Neural progenitor cell (in vitro differentiated cells): ENCODE measurements around the gene FAM117B. TPM values are rescaled to one million over a fixed set of nuclear protein-coding genes. Genes with fewer than 3 reads are reported as not detected.

Source experiments
- DNase-seq: peaks from one replicate; pipeline ENCODE4 v3.0.0-alpha.2; 2016; ENCODE audit warnings: low spot score
- H2AFZ ChIP-seq: fragments of 200-600 bp; sonication (generic); replicated peaks from 2 replicates; pipeline ENCODE4 v1.6.1; 2016; ENCODE audit warnings: antibody characterized with exemption
- H3F3A ChIP-seq: fragments of 200-600 bp; sonication (generic); 2 replicates; pipeline ENCODE4 v1.6.1; 2016; ENCODE audit warnings: antibody characterized with exemption, low read depth
- H3K27ac ChIP-seq: fragments of 200-600 bp; sonication (generic); 2 replicates; pipeline ENCODE4 v1.5.1; 2016; ENCODE audit warnings: mild to moderate bottlenecking
- H3K27me3 ChIP-seq: fragments of 200-600 bp; sonication (generic); 2 replicates; pipeline ENCODE4 v1.6.1; 2016; ENCODE audit warnings: mild to moderate bottlenecking, moderate library complexity
- H3K36me3 ChIP-seq: fragments of 200-600 bp; sonication (generic); 2 replicates; pipeline ENCODE4 v1.5.1; 2016
- H3K4me1 ChIP-seq: fragments of 200-600 bp; sonication (generic); 2 replicates; pipeline ENCODE4 v1.6.1; 2016; ENCODE audit warnings: mixed run types
- H3K4me2 ChIP-seq: fragments of 200-600 bp; sonication (generic); 2 replicates; pipeline ENCODE4 v1.6.1; 2016
- H3K4me3 ChIP-seq: fragments of 200-600 bp; sonication (generic); 2 replicates; pipeline ENCODE4 v1.5.1; 2016
- H3K79me2 ChIP-seq: fragments of 200-600 bp; sonication (generic); 2 replicates; pipeline ENCODE4 v1.6.1; 2016; ENCODE audit warnings: low read depth
- H3K9ac ChIP-seq: fragments of 200-600 bp; sonication (generic); 2 replicates; pipeline ENCODE4 v1.6.1; 2016
- H3K9me3 ChIP-seq: fragments of 200-600 bp; sonication (generic); 2 replicates; pipeline ENCODE4 v1.5.1; 2016; ENCODE audit warnings: low read depth
- H4K20me1 ChIP-seq: fragments of 200-600 bp; sonication (generic); 2 replicates; pipeline ENCODE4 v1.6.1; 2016; ENCODE audit warnings: low read depth
- H3K27ac Mint-ChIP-seq: 3 replicates; pipeline ENCODE4 v1.8.0; 2021; ENCODE audit warnings: mixed read lengths
- H3K27me3 Mint-ChIP-seq: 2 replicates; pipeline ENCODE4 v1.8.0; 2022; ENCODE audit warnings: low read depth, mild to moderate bottlenecking, inconsistent platforms, moderate library complexity, mixed read lengths; ENCODE audit not compliant: insufficient read depth
- H3K36me3 Mint-ChIP-seq: 3 replicates; pipeline ENCODE4 v1.8.0; 2021; ENCODE audit warnings: mixed read lengths
- H3K4me1 Mint-ChIP-seq: 3 replicates; pipeline ENCODE4 v1.8.0; 2021; ENCODE audit warnings: mixed read lengths
- H3K4me3 Mint-ChIP-seq: 3 replicates; pipeline ENCODE4 v1.8.0; 2021; ENCODE audit warnings: mild to moderate bottlenecking, moderate library complexity, mixed read lengths
- H3K9me3 Mint-ChIP-seq: 3 replicates; pipeline ENCODE4 v1.8.0; 2020; ENCODE audit warnings: mixed read lengths
- EZH2 ChIP-seq: fragments of 200-600 bp; sonication (generic); IDR thresholded peaks from 2 replicates; pipeline ENCODE4 v1.6.1; 2017; ENCODE audit warnings: antibody characterized with exemption, mild to moderate bottlenecking, moderate library complexity
- EZH2phosphoT487 ChIP-seq: fragments of 200-600 bp; sonication (generic); IDR thresholded peaks from 2 replicates; pipeline ENCODE4 v1.6.1; 2017; ENCODE audit warnings: antibody characterized with exemption
- total RNA-seq: library from RNA; depleted of rRNA; stranded (reverse); fragments of >200 nt; gene quantifications from 2 replicates; pipeline ENCODE4 v1.2.3, GENCODE V29; 2015; ENCODE audit warnings: low replicate concordance
- TF ChIP-seq, protein P1 (sequence below): fragments of 200-600 bp; sonication (generic); IDR thresholded peaks from 2 replicates; pipeline ENCODE4 v1.5.1; 2017; ENCODE audit warnings: antibody characterized with exemption, mild to moderate bottlenecking

The FAM117B gene
- total RNA-seq, 1 donor from 2014 or later = 17.5 TPM

DNA sequence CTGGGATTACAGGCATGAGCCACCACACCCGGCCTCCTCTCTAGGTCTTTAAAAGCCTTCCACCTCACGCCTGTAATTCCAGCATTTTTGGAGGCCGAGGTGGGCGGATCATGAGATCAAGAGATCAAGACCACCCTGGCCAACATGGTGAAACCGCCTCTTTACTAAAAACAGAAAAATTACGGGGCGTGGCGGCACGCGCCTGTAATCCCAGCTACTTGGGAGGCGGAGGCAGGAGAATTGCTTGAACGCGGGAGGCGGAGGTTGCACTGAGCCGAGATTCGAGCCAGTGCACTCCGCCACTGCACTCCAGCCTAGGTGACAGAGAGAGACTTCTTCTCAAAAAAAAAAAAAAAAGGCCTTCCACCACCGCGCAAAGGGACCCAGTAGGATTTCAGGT is 1.3 kb upstream of the FAM117B start:
- Histone ChIP-seq H3K4me3 (no peak overlapping the region), H3K27me3 (no peaks in the 10 kb centered on the region), H3K4me1 (peaks cover 11% of the 10 kb centered on the region), H2AFZ (no peak overlapping the region), H3K79me2 (peaks cover 41% of the 10 kb centered on the region), H4K20me1 (peaks cover 26% of the 10 kb centered on the region), H3K9me3 (no peaks in the 10 kb centered on the region), H3K27ac (no peak overlapping the region), H3K36me3 (no peaks in the 10 kb centered on the region), H3F3A (no peaks in the 10 kb centered on the region), H3K9ac (no peak overlapping the region), H3K4me2 (no peak overlapping the region)
- Mint-ChIP-seq H3K9me3 (peaks cover 7% of the 10 kb centered on the region), H3K27me3 (peaks cover 6% of the 10 kb centered on the region), H3K4me1 (peaks cover 22% of the 10 kb centered on the region), H3K4me3 (peak overlapping the region; percentile 97), H3K27ac (no peak overlapping the region), H3K36me3 (peaks cover 14% of the 10 kb centered on the region)
- TF ChIP-seq EZH2phosphoT487 = no peak
- TF ChIP-seq EZH2 = no peak
- TF ChIP-seq, protein P1, sequence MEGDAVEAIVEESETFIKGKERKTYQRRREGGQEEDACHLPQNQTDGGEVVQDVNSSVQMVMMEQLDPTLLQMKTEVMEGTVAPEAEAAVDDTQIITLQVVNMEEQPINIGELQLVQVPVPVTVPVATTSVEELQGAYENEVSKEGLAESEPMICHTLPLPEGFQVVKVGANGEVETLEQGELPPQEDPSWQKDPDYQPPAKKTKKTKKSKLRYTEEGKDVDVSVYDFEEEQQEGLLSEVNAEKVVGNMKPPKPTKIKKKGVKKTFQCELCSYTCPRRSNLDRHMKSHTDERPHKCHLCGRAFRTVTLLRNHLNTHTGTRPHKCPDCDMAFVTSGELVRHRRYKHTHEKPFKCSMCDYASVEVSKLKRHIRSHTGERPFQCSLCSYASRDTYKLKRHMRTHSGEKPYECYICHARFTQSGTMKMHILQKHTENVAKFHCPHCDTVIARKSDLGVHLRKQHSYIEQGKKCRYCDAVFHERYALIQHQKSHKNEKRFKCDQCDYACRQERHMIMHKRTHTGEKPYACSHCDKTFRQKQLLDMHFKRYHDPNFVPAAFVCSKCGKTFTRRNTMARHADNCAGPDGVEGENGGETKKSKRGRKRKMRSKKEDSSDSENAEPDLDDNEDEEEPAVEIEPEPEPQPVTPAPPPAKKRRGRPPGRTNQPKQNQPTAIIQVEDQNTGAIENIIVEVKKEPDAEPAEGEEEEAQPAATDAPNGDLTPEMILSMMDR = no peak
- no peak for DNase-seq

DNA sequence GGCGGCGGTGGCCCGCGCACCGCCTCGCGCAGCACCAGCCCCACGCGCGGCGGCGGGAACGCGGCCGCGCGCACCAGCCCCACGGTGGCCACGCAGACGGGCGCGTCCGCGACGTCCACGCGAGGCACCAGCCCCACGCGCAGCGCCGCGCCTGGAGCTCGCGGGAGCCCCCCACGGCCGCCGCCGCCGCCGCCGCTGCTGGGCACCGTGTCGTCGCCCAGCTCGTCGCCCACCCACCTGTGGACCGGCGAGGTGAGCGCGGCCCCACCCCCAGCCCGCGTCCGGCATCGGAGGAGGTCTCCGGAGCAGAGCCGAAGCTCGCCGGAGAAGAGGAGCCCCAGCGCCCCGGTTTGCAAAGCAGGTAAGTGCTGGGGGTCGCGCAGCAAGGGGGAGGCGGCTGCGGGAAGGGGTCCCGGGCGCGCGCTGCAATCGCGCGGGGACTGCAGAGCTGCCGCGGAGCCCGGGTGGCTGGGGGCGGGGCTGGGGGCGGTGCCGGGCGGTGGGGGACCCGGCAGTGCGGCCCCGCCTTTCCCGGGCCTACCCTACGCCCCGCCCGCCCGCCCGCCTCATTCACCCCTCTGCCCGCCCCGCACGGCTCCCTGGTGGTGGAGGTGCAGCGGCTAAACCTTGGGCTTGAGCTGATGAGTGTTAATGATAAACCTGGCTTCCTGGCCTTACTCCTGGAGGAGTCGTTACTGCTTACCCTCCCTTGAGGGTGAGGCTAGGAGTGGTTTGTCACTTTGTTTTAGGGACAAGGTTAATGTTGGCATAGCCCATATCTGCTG is 851 bp downstream of the FAM117B start:
- Histone ChIP-seq H3K79me2 (peaks cover 62% of the 10 kb centered on the region), H3K9me3 (no peaks in the 10 kb centered on the region), H3F3A (no peaks in the 10 kb centered on the region), H3K27me3 (no peaks in the 10 kb centered on the region), H3K4me2 (peak overlapping the region; percentile 88), H4K20me1 (peaks cover 46% of the 10 kb centered on the region), H2AFZ (peak overlapping the region; percentile 89), H3K4me3 (peak overlapping the region; percentile 88), H3K4me1 (peaks cover 11% of the 10 kb centered on the region), H3K36me3 (no peaks in the 10 kb centered on the region), H3K9ac (peak overlapping the region; percentile 56), H3K27ac (no peak overlapping the region)
- DNase-seq = peak; percentile 88
- Mint-ChIP-seq H3K9me3 (peaks cover 11% of the 10 kb centered on the region), H3K27me3 (peaks cover 6% of the 10 kb centered on the region), H3K4me1 (peaks cover 22% of the 10 kb centered on the region), H3K27ac (peak overlapping the region; percentile 82), H3K36me3 (peaks cover 26% of the 10 kb centered on the region), H3K4me3 (peak overlapping the region; percentile 97)
- TF ChIP-seq EZH2 = no peak
- TF ChIP-seq, protein P1 = no peak
- no peak for TF ChIP-seq EZH2phosphoT487

DNA sequence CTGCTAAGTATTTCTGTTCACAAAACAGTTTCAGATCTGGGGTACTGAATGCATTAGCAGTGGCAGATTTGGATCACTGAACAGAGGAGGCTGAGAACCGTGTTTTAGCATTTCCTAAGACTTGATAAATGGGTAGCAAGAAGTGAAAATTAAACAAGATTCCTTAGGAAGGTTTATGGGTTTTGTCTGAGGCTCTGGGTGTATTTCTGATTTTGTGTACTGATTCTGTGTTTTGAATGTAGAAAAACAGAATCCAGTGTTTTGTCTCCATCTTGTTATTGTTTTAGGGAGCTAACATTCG is 1.4 kb downstream of the FAM117B start:
- Histone ChIP-seq H3K4me3 (peak overlapping the region; percentile 88), H3K79me2 (peaks cover 68% of the 10 kb centered on the region), H3F3A (no peaks in the 10 kb centered on the region), H4K20me1 (peaks cover 52% of the 10 kb centered on the region), H3K27ac (no peak overlapping the region), H3K4me1 (peaks cover 11% of the 10 kb centered on the region), H2AFZ (no peak overlapping the region), H3K36me3 (no peaks in the 10 kb centered on the region), H3K27me3 (no peaks in the 10 kb centered on the region), H3K9ac (peak overlapping the region; percentile 5), H3K9me3 (no peaks in the 10 kb centered on the region), H3K4me2 (peak overlapping the region; percentile 88)
- TF ChIP-seq EZH2 (no peak), EZH2phosphoT487 (no peak)
- TF ChIP-seq, protein P1 = no peak
- Mint-ChIP-seq H3K9me3 (peaks cover 11% of the 10 kb centered on the region), H3K4me1 (peaks cover 22% of the 10 kb centered on the region), H3K27ac (peak overlapping the region; percentile 82), H3K4me3 (peak overlapping the region; percentile 89), H3K36me3 (peaks cover 26% of the 10 kb centered on the region), H3K27me3 (peaks cover 6% of the 10 kb centered on the region)
- DNase-seq = no peak
